Measurements from ENCODE around the gene ERICH4.
"Not testable (repeated sequence)": the region's sequence is repeated elsewhere in the genome, so short reads cannot be mapped to it uniquely, and the experiment has no call there.

ERICH4 gene

GRCh38 chr19:41415154-41415571 lies 27.8 kb upstream of the ERICH4 start:
- DNase-seq, result no peak

GRCh38 chr19:41416194-41416674 lies 26.7 kb upstream of the ERICH4 start:
- DNase-seq, result no peak

- no peak for DNase-seq
These were observed 22.7 kb upstream of the ERICH4 start for GRCh38 chr19:41420101-41420880.

GRCh38 chr19:41421314-41421713 lies 21.6 kb upstream of the ERICH4 start:
- no peak for DNase-seq

- DNase-seq, result no peak
These were observed 21.0 kb upstream of the ERICH4 start for GRCh38 chr19:41421973-41422372.

- DNase-seq, result no peak
These were observed 20.5 kb upstream of the ERICH4 start for GRCh38 chr19:41422456-41422855.

GRCh38 chr19:41422955-41423354 lies 20.0 kb upstream of the ERICH4 start:
- no peak for DNase-seq

GRCh38 chr19:41424335-41425173 lies 18.4 kb upstream of the ERICH4 start:
- DNase-seq, result no peak

GRCh38 chr19:41425174-41426115 lies 17.5 kb upstream of the ERICH4 start:
- DNase-seq, result no peak

- no peak for DNase-seq
These were observed 16.7 kb upstream of the ERICH4 start for GRCh38 chr19:41426116-41426841.

GRCh38 chr19:41426952-41427646 lies 15.9 kb upstream of the ERICH4 start, which contains the start of gene B3GNT8:
B3GNT8 (minus strand) TSS chr19:41427374; CDS start chr19:41426778, 596 bp downstream.
- peak; percentile 55 for DNase-seq

- DNase-seq, result peak; percentile 57
These were observed 15.1 kb upstream of the ERICH4 start for GRCh38 chr19:41427647-41428480.

GRCh38 chr19:41428481-41428859 lies 14.5 kb upstream of the ERICH4 start:
- DNase-seq, result no peak

- DNase-seq, result no peak
These were observed 12.0 kb upstream of the ERICH4 start for GRCh38 chr19:41430922-41431321.

GRCh38 chr19:41431426-41432386 lies 11.2 kb upstream of the ERICH4 start:
- peak; percentile 27 for DNase-seq

GRCh38 chr19:41433171-41433570 lies 9.8 kb upstream of the ERICH4 start:
- DNase-seq, result no peak

- no peak for DNase-seq
These were observed 8.5 kb upstream of the ERICH4 start for GRCh38 chr19:41434450-41434849.

- DNase-seq, result not testable (repeated sequence)
These were observed 7.6 kb upstream of the ERICH4 start for GRCh38 chr19:41435376-41435775.
